ENCODE results near the gene SEMA4A. TPM values are rescaled to one million over a fixed set of nuclear protein-coding genes. Genes with fewer than 3 reads are reported as not detected.

The SEMA4A gene
- total RNA-seq, result 10 to 100 TPM; 14.5 to 30.6 TPM

DNA sequence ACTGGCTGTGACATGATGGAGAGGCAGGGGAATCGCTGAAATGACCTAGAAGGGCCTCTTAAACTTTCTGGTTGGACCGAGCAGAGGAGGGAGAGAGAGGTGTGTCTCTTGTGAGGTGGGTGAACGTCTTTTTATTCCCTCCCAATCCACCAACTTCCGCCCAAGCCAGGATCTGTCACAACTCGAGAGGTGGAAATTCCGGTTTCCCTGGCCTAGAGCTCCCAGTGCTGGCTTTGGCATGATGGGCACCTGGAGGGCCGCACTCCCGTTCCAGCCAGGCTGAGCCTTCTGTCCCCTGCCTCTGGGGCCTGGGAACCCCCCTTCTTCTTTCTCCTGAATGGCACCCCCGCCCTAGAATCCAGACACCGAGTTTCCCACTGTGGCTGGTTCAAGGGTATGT, at the start of gene SEMA4A:
Gene SEMA4A (plus strand): TSS at position 224 of the 400 bp plus-strand sequence. CDS start 994 bp downstream, outside the sequence.
- ATAC-seq, result no peak
- peak within 1 kb of the TSS; percentile 83 for H3K27ac Mint-ChIP-seq
- H3K27me3 Mint-ChIP-seq, result no peaks in the 10 kb centered on the region
- peaks cover 54% of the 10 kb centered on the region for H3K4me1 Mint-ChIP-seq
- DNase-seq, result no peak
- H3K9me3 Mint-ChIP-seq (ENCODE audit: low read depth), result no peaks in the 10 kb centered on the region
- peak within 1 kb of the TSS; percentile 70 for H3K4me3 Mint-ChIP-seq
- H3K36me3 Mint-ChIP-seq, result peaks cover 2% of the 10 kb centered on the region
- CTCF ChIA-PET, result interaction anchor here (1.2 to 18.3 kb wide), 6 partner anchors 8 to 165 kb away, joined by 3 to 267 read pairs (median 4); no protein-coding TSS in a partner anchor

GRCh38 chr1:156104065-156104810, 49.1 kb upstream of the SEMA4A start:
- Mint-ChIP-seq H3K4me3 (no peak overlapping the region), H3K36me3 (no peaks in the 10 kb centered on the region), H3K9me3 (ENCODE audit: low read depth) (no peaks in the 10 kb centered on the region), H3K27me3 (peaks cover 12% of the 10 kb centered on the region), H3K4me1 (peaks cover 33% of the 10 kb centered on the region), H3K27ac (peak overlapping the region; percentile 65)
- ATAC-seq, result no peak
- no peak for DNase-seq
- CTCF ChIA-PET, result interaction anchor here (1.3 to 27.0 kb wide), 4 partner anchors 7 to 38 kb away, joined by 5 to 979 read pairs (median 34); partner anchors contain the start of gene LMNA

DNA sequence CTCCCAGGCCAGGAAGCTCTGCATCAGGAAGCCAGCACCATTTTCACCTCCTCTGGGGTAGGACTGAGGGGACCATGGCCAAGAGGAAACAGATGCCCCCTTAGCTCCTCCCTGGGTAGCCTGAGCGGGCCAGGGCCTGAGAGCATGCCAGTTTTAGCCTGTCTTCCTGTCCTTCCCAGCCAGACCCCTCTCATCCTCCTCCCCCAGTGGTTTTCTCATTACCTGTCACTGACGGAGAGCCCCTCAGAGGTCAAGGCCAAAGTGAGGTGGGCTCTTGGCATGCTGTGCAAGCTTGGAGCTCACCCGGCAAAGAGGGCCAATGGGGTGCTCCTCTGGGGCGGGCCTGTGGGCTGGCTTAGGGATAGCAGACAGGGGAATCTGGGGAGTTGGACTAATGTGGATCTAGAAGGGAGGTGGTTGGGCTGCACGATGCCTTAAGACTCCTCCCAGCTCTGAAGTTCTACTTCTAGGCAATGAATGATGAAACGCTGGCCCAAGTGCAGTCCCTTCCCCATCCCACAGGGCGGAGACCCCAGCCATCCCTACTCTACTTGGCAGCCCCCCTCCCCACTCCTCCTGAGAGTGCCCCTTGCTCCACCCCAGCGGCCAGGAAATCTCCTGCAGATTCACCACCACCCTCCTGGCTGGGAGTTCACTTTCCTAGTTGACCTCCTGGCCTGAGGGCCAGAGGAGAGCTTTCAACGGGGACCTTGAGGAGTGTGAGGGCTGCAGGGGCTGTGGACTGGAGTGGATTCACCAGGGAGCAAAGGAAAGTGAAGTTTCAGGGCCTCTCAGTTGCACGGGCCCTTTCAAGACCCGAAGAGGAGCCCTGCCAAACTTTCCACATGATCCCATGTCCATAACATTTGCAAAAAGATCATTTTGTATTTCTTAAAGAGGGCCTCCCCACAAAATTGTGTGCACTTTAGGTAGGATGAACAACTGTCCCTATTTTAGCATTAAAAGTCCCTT, 48.2 kb upstream of the SEMA4A start:
- H3K27ac Mint-ChIP-seq, result peak overlapping the region; percentile 72
- no peaks in the 10 kb centered on the region for H3K9me3 Mint-ChIP-seq (ENCODE audit: low read depth)
- DNase-seq (no peak), ATAC-seq (no peak)
- H3K27me3 Mint-ChIP-seq, result peaks cover 12% of the 10 kb centered on the region
- no peaks in the 10 kb centered on the region for H3K36me3 Mint-ChIP-seq
- peaks cover 32% of the 10 kb centered on the region for H3K4me1 Mint-ChIP-seq
- H3K4me3 Mint-ChIP-seq, result peak overlapping the region; percentile 55
- CTCF ChIA-PET, result interaction anchor here (0.5 to 27.0 kb wide), 5 partner anchors 8 to 47 kb away, joined by 3 to 979 read pairs (median 18); partner anchors contain the start of gene LMNA

DNA sequence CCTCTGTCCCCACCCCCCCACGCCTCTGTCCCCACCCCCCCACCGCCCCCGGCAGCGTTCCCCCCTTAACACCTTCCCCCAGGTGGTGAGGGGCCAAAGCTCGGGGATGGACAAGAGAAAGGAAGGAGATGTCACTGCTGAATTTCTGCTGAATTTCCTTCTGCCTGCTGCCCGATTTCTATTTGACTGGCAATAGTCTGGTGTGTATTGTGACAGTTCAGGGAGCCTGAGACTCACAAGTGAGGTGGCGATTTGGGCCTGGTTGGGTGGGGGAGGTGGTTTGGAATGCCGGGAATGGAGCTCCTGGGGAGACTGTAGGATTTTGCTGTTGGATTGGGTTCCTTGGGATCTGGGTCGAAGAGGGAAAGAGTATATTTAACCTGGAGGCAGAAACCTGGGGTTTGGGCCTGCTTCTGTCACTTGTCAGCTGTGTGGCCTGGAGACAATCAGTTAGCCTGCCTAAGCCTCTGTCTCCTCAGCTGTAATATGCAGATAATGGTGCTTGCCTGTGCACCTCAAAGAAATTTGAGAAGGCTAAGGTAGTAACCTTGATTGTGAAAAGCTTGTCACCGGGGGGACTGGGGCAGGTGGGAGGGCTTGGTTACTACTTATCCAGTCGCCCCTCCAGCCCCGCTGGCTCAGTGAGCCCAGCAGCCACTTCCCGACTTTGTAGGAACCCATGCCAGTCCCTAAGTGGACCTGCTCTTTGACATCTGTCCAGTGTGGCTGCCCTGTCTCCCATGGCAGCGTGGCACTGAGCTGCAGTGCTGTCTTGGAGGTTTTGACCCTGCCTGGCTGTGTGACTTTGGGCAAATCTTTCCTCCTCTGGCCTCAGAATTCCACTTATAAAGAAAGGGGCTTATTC, 46.5 kb upstream of the SEMA4A start:
- Mint-ChIP-seq H3K4me3 (peak overlapping the region; percentile 55), H3K9me3 (ENCODE audit: low read depth) (no peaks in the 10 kb centered on the region), H3K27me3 (peaks cover 12% of the 10 kb centered on the region), H3K27ac (peak overlapping the region; percentile 72), H3K36me3 (no peaks in the 10 kb centered on the region), H3K4me1 (peaks cover 28% of the 10 kb centered on the region)
- peak; percentile 14 for ATAC-seq
- no peak for DNase-seq
- CTCF ChIA-PET, result interaction anchor here (1.1 to 27.0 kb wide), 5 partner anchors 10 to 41 kb away, joined by 4 to 979 read pairs (median 5); partner anchors contain the start of genes LMNA and MEX3A

DNA sequence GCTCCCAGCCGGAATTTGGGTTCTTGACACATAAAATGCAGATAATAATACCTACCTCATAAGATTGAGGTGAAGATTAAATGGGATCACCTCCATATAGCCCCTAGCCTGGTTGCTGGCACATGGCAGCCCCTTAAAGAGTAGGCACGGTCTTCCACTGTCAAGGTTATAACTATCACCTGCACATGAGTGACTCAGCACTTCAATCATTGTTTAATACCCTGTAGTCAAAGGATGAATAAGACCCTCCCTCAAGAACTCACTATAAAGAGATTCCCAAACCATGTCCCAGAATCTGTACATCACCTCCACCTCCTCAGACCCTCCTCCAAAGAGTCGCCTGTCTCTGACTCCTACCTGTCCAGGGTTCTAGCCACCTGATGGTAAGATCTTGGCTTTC, 45.3 kb upstream of the SEMA4A start:
- CTCF ChIA-PET, result interaction anchor here (0.5 to 27.0 kb wide), 4 partner anchors 11 to 55 kb away, joined by 4 to 979 read pairs (median 28); partner anchors contain the start of gene LMNA
- no peaks in the 10 kb centered on the region for H3K9me3 Mint-ChIP-seq (ENCODE audit: low read depth)
- peaks cover 17% of the 10 kb centered on the region for H3K27me3 Mint-ChIP-seq
- ATAC-seq (no peak), DNase-seq (no peak)
- H3K27ac Mint-ChIP-seq, result no peak overlapping the region
- peaks cover 28% of the 10 kb centered on the region for H3K4me1 Mint-ChIP-seq
- H3K36me3 Mint-ChIP-seq, result no peaks in the 10 kb centered on the region
- no peak overlapping the region for H3K4me3 Mint-ChIP-seq

DNA sequence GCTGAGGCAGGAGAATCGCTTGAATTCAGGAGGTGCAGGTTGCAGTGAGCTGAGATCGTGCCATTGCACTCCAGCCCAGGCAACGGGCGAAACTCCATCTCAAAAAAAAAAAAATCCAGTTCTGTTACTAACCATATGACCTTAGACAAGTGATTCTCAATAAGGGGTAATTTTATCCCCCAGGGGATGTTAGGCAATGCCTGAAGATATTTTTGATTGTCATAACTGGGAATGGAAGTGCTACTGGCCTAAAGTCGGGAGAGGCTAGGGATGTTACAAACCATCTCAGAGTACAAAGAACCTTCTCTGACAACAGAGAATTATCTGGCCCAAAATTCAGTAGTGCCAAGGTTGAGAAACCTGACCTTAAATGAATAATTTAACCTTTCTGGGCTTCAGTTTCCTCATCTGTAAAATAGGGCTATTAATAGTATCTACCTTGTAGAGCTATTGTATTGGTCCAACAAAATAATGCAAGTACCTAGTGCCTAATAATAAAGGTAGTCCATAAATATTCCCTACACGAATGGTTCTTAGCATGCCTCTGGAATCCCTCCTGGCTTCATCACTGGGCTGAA, 44.6 kb upstream of the SEMA4A start:
- Mint-ChIP-seq H3K27ac (no peak overlapping the region), H3K27me3 (peaks cover 23% of the 10 kb centered on the region), H3K9me3 (ENCODE audit: low read depth) (no peaks in the 10 kb centered on the region), H3K4me3 (no peak overlapping the region), H3K4me1 (peaks cover 26% of the 10 kb centered on the region), H3K36me3 (no peaks in the 10 kb centered on the region)
- no peak for DNase-seq
- CTCF ChIA-PET, result interaction anchor here (1.2 to 6.9 kb wide), 2 partner anchors 12 to 19 kb away, joined by 3 to 51 read pairs; no protein-coding TSS in a partner anchor
- no peak for ATAC-seq

- H3K9me3 Mint-ChIP-seq (ENCODE audit: low read depth), result no peaks in the 10 kb centered on the region
- DNase-seq (no peak), ATAC-seq (no peak)
- H3K27me3 Mint-ChIP-seq, result peaks cover 36% of the 10 kb centered on the region
- H3K4me3 Mint-ChIP-seq, result no peak overlapping the region
- H3K4me1 Mint-ChIP-seq, result peaks cover 27% of the 10 kb centered on the region
- no peak overlapping the region for H3K27ac Mint-ChIP-seq
- CTCF ChIA-PET, result interaction anchor here (0.9 to 6.9 kb wide), 3 partner anchors 13 to 276 kb away, joined by 3 to 51 read pairs (median 4); no protein-coding TSS in a partner anchor
- no peaks in the 10 kb centered on the region for H3K36me3 Mint-ChIP-seq
These were observed 43.1 kb upstream of the SEMA4A start for GRCh38 chr1:156110252-156110651.

DNA sequence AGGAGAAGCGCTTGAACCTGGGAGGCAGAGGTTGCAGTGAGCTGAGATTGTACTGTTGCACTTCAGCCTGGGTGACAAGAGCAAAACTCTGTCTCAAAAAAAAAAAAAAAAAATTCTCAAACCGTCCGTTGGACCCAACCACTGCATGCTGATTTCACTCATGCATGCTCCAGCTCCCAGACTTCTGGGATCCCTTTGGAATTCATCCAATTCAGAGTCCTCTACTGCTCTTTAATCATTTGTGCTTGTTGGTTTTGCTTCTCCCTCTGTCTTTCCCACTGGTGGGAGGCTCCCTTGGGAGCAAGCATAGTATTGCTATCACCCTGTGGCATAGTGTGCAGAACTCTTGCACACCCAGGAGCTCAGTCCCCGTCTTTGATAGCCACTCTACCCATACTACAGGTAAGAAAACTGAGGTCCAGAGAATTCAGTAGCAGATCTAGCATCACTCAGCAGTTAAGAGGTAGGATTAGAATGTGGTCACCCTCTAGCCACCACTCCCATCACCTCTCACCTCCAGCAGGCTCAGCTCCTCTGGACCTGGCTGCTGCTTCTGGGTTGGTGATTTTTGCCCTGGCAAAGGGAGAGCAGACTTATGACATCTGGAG, 41.9 kb upstream of the SEMA4A start:
- Mint-ChIP-seq H3K27me3 (peaks cover 41% of the 10 kb centered on the region), H3K4me3 (no peak overlapping the region), H3K4me1 (peaks cover 26% of the 10 kb centered on the region)

GRCh38 chr1:156112276-156113137, 40.9 kb upstream of the SEMA4A start:
- peaks cover 35% of the 10 kb centered on the region for H3K27me3 Mint-ChIP-seq
- ATAC-seq (no peak), DNase-seq (no peak)
- CTCF ChIA-PET, result interaction anchor here (1.4 to 25.5 kb wide), 3 partner anchors 10 to 18 kb away, joined by 3 to 979 read pairs (median 127); partner anchors contain the start of gene MEX3A
- no peak overlapping the region for H3K4me3 Mint-ChIP-seq
- H3K9me3 Mint-ChIP-seq (ENCODE audit: low read depth), result no peaks in the 10 kb centered on the region
- H3K4me1 Mint-ChIP-seq, result peaks cover 22% of the 10 kb centered on the region
- no peak overlapping the region for H3K27ac Mint-ChIP-seq
- no peaks in the 10 kb centered on the region for H3K36me3 Mint-ChIP-seq

More for the DNA sequence above, 41.9 kb upstream of the SEMA4A start:
- no peak for ATAC-seq
- Mint-ChIP-seq H3K9me3 (ENCODE audit: low read depth) (no peaks in the 10 kb centered on the region), H3K36me3 (no peaks in the 10 kb centered on the region), H3K27ac (no peak overlapping the region)
- CTCF ChIA-PET, result interaction anchor here (1.4 to 25.5 kb wide), 3 partner anchors 11 to 17 kb away, joined by 3 to 979 read pairs (median 127); partner anchors contain the start of gene MEX3A
- DNase-seq, result no peak

DNA sequence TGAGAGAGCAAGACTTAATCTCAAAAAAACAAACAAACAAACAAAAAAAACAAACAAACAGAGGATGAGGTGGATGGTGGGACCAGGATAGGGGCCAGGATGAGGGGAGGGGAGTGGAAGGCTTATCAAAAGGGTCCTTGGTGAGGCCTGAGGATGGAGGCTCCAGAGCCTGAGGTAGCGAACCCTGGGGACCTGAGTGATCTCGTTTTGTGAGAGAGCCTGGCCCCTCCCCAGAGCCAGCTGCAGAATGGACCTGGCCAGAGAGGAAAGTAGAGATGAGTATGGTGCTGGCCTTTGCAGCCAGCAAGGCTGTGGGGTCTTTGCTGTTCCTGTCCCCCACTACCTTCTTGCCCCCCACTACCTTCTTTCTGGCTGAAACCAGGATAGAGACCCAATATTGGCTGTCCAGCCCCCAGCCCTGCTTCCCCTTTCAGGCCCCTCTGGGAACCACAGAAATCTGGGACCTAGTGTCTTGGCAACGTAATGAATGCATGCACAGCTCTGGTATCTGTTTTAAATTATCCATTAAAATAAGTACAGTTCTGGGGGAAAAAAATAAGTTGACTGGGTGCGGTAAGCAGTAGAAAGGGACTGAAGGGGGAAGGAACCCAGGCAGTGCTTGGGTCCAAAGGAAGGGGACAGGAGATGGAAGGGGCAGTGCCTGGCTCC, 40.0 kb upstream of the SEMA4A start:
- peaks cover 23% of the 10 kb centered on the region for H3K4me1 Mint-ChIP-seq
- H3K36me3 Mint-ChIP-seq, result no peaks in the 10 kb centered on the region
- no peak for DNase-seq
- H3K9me3 Mint-ChIP-seq (ENCODE audit: low read depth), result no peaks in the 10 kb centered on the region
- peaks cover 34% of the 10 kb centered on the region for H3K27me3 Mint-ChIP-seq
- no peak for ATAC-seq
- H3K4me3 Mint-ChIP-seq, result no peak overlapping the region
- CTCF ChIA-PET, result interaction anchor here (7.3 to 25.5 kb wide), 2 partner anchors 14 to 19 kb away, joined by 127 to 979 read pairs; partner anchors contain the start of gene MEX3A
- no peak overlapping the region for H3K27ac Mint-ChIP-seq
